Measurements from ENCODE around the gene CFAP20DC. TPM values are rescaled to one million over a fixed set of nuclear protein-coding genes. Genes with fewer than 3 reads are reported as not detected.
"Not testable (repeated sequence)": the region's sequence is repeated elsewhere in the genome, so short reads cannot be mapped to it uniquely, and the experiment has no call there.

The CFAP20DC gene
- total and polyA plus RNA-seq, 5 donors = 0.14 to 0.28 (median 0.18) TPM; not detected in 1

DNA sequence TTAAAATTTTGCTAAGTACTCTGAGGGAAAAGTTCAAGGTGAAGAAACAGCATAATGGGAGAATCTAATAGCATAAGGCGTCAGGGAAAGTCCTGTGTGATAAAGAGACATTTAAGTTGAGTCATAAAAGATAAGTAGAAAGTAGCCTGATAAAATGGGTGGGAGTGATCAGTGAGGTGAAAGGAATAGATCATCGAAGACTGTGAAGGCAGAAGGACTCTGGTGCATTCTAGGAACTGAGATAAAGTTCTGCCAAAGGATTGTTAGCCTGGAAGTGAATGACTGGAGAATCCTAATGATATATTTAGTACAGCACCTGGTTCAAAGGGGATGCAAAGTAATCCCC is 149.9 kb downstream of the CFAP20DC start:
- Histone ChIP-seq H3K4me1 (ENCODE audit: control insufficient read depth, insufficient read depth, low read length) (peaks cover 6% of the 10 kb centered on the region), H3K9me3 (ENCODE audit: control insufficient read depth, low read length) (no peaks in the 10 kb centered on the region), H3K27me3 (ENCODE audit: control insufficient read depth, insufficient read depth) (no peaks in the 10 kb centered on the region), H3K27ac (ENCODE audit: low read length) (no peak overlapping the region), H3K4me3 (ENCODE audit: low read length) (no peak overlapping the region)
- ATAC-seq (peak in 1 of 2 donors; percentile 74), DNase-seq (no peak)
- WGBS = 14% methylated on average over 2 of the region's 2 CpGs
- intact Hi-C loops (cut with DNase I) = no loop called here

DNA sequence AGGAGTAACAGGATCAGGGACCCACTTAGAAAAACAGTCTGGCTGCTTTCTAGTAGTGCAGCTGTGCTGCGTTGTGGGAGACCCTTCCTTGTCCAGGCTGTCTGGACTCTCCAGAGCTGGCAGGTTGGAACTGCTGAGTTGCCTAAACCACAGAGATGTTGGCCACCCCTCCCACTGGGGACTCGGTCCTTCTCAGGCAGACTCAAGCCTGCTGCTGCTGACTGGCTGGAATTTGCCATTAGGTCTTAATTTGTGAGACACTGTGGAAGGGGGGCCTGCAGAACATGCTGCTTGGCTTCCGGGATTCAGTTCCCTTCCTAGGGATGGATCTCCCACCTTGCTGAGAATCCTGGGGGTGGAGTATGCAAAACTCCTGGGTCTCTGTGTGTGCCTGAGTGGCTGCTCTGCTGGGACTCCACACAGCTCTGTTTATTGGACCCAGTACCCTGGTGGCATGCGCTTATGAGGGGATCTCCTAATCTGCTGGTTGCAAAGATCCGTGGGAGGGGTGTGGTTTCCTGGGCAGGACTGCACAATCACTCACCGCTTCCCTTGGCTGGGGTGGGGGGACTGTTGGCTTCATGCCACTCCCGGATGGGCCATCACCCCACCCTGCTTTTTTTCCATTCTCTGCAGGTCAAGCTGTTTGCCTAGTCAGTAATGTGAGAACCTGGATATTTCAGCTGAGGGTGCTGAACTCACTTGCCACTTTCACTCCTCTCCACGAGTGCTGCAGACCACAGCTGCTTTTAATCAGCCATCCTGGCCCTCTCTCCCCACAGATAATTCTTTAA is 150.5 kb downstream of the CFAP20DC start:
- peak overlapping the region; percentile 30 for H3K27ac ChIP-seq (ENCODE audit: low read length)
- peaks cover 6% of the 10 kb centered on the region for H3K4me1 ChIP-seq (ENCODE audit: control insufficient read depth, insufficient read depth, low read length)
- ATAC-seq (peak; percentile 92 to 99), DNase-seq (peak; percentile 78 to 82 (median 81))
- intact Hi-C loops (cut with DNase I) = no loop called here
- no peaks in the 10 kb centered on the region for H3K9me3 ChIP-seq (ENCODE audit: control insufficient read depth, low read length)
- WGBS = 13% methylated on average over 8 of the region's 8 CpGs
- no peaks in the 10 kb centered on the region for H3K27me3 ChIP-seq (ENCODE audit: control insufficient read depth, insufficient read depth)
- no peak overlapping the region for H3K4me3 ChIP-seq (ENCODE audit: low read length)

DNA sequence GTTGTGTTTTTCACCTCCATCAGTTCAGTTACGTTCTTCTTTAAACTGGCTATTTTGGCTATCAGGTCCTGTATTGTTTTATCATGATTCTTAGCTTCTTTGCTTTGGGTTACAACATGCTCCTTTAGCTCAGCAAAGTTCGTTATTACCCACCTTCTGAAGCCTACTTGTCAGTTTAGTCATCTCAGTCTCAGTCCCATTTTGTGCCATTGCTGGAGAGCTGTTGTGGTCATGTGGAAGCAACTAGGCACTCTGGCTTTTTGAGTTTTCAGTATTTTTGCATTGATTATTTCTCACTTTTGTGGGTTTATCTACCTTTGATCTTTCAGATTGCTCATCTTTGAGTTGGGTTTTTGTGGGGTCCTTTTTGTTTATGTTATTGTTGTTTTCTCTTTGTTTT is 151.3 kb downstream of the CFAP20DC start:
- Histone ChIP-seq H3K9me3 (ENCODE audit: control insufficient read depth, low read length) (no peaks in the 10 kb centered on the region), H3K27ac (ENCODE audit: low read length) (no peak overlapping the region), H3K4me1 (ENCODE audit: control insufficient read depth, insufficient read depth, low read length) (peaks cover 6% of the 10 kb centered on the region), H3K27me3 (ENCODE audit: control insufficient read depth, insufficient read depth) (no peaks in the 10 kb centered on the region), H3K4me3 (ENCODE audit: low read length) (no peak overlapping the region)
- WGBS = 91% methylated on average over 2 of the region's 2 CpGs
- no peak for DNase-seq
- intact Hi-C loops (cut with DNase I) = no loop called here
- ATAC-seq = no peak

DNA sequence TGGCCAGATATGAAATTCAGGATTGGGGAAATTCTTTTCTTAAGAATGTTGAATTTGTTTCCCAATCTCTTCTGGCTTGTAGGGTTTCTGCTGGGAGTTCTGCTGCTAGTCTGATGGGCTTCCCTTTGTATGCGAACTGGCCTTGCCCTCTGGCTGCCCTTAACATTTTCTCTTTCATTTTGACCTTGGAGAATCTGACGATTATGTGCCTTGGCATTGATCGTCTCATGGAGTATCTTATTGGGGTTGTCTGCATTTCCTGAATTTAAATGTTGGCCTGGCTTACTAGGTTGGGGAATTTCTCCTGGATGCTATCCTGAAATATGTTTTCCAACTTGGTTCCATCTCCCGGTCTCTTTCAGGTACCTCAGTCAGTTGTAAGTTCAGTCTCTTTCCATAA is 152.2 kb downstream of the CFAP20DC start:
- H3K9me3 ChIP-seq (ENCODE audit: control insufficient read depth, low read length) = no peaks in the 10 kb centered on the region
- ATAC-seq = no peak
- DNase-seq = no peak
- H3K4me1 ChIP-seq (ENCODE audit: control insufficient read depth, insufficient read depth, low read length) = peaks cover 6% of the 10 kb centered on the region
- no peak overlapping the region for H3K27ac ChIP-seq (ENCODE audit: low read length)
- 48% methylated on average over 4 of the region's 4 CpGs for WGBS
- H3K27me3 ChIP-seq (ENCODE audit: control insufficient read depth, insufficient read depth) = no peaks in the 10 kb centered on the region
- no peak overlapping the region for H3K4me3 ChIP-seq (ENCODE audit: low read length)
- intact Hi-C loops (cut with DNase I) = no loop called here

DNA sequence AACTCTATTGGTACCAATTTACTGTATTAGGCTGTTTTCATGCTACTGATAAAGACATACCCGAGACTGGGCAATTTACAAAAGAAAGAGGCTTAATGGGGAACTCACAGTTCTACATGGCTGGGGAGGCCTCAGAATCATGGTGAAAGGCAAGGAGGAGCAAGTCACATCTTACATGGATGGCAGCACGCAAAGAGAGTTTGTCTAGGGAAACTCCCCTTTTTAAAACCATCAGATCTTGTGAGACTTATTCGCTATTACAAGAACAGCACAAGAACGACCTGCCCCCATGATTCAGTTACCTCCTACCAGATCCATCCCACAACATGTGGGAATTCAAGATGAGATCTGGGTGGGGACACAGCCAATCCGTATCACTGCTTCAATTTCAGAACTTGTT is 154.1 kb downstream of the CFAP20DC start:
- ATAC-seq; H3K4me1 ChIP-seq (ENCODE audit: control insufficient read depth, insufficient read depth, low read length); H3K9me3 ChIP-seq (ENCODE audit: control insufficient read depth, low read length); H3K27ac ChIP-seq (ENCODE audit: low read length); H3K27me3 ChIP-seq (ENCODE audit: control insufficient read depth, insufficient read depth); DNase-seq; H3K4me3 ChIP-seq (ENCODE audit: low read length); intact Hi-C loops (cut with DNase I): not testable (repeated sequence)
- 95% methylated on average over 5 of the region's 5 CpGs for WGBS

DNA sequence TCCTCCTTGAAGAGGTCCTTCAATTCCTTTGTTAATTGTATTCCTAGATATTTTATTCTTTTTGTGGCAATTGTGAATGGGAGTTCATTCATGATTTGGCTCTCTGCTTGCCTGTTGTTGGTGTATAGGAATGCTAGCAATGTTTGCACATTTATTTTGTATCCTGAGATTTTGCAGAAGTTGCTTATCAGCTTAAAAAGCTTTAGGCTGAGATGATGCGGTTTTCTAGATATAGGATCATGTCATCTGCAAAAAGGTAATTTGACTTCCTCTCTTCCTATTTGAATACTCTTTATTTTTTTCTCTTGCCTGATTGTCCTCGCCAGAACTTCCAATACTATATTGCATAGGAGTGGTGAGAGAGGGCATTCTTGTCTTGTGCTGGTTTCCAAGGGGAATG is 157.3 kb downstream of the CFAP20DC start:
- H3K4me1 ChIP-seq (ENCODE audit: control insufficient read depth, insufficient read depth, low read length); DNase-seq; H3K9me3 ChIP-seq (ENCODE audit: control insufficient read depth, low read length); H3K27me3 ChIP-seq (ENCODE audit: control insufficient read depth, insufficient read depth); intact Hi-C loops (cut with DNase I); H3K4me3 ChIP-seq (ENCODE audit: low read length); H3K27ac ChIP-seq (ENCODE audit: low read length); ATAC-seq: not testable (repeated sequence)
- WGBS = 69% methylated on average over 2 of the region's 2 CpGs

DNA sequence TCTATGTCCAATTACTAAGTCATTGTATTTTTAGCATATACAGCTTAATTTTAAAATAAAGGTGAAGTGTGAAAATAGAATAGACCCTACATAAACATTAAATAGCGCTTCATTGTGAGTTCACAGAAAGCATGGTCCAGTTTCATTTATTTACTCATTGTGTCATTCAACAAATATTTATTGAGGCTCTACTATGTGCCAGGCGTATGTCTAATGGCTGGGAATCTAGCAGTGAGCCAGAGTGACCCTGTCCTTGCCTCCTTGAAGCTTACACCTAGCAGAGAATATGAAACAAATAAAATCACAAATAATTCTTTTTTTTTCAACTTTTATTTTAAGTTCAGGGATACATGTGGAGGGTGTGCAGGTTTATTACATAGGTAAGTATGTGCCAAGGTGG is 161.7 kb downstream of the CFAP20DC start:
- Histone ChIP-seq H3K27ac (ENCODE audit: low read length) (no peak overlapping the region), H3K4me3 (ENCODE audit: low read length) (no peak overlapping the region), H3K9me3 (ENCODE audit: control insufficient read depth, low read length) (no peaks in the 10 kb centered on the region), H3K27me3 (ENCODE audit: control insufficient read depth, insufficient read depth) (no peaks in the 10 kb centered on the region), H3K4me1 (ENCODE audit: control insufficient read depth, insufficient read depth, low read length) (no peaks in the 10 kb centered on the region)
- DNase-seq (no peak), ATAC-seq (no peak)
- 87% methylated on average over 2 of the region's 2 CpGs for WGBS
- intact Hi-C loops (cut with DNase I) = no loop called here

DNA sequence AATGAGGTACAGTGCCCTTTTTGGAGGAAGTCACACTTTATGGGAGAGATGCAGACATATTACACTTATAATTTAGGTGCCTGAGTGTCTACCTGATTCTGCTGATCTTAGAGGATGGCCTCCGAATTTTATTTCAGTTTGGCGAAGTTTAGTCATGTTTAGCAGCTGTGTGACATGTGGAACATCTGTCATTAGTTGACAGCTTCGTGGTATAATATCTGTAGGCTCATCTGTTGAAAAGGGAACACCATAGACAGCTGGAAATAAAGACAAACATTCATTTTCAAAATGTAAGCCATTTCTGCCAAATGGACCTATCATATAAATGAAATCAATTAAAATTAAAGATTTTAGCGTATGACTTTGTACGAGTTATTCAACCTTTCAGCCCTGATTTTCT is 165.4 kb downstream of the CFAP20DC start:
- intact Hi-C loops (cut with DNase I) = no loop called here
- no peaks in the 10 kb centered on the region for H3K9me3 ChIP-seq (ENCODE audit: control insufficient read depth, low read length)
- no peaks in the 10 kb centered on the region for H3K4me1 ChIP-seq (ENCODE audit: control insufficient read depth, insufficient read depth, low read length)
- ATAC-seq (no peak), DNase-seq (no peak)
- H3K4me3 ChIP-seq (ENCODE audit: low read length) = no peak overlapping the region
- no peaks in the 10 kb centered on the region for H3K27me3 ChIP-seq (ENCODE audit: control insufficient read depth, insufficient read depth)
- H3K27ac ChIP-seq (ENCODE audit: low read length) = no peak overlapping the region
- 78% methylated on average over 5 of the region's 5 CpGs for WGBS

DNA sequence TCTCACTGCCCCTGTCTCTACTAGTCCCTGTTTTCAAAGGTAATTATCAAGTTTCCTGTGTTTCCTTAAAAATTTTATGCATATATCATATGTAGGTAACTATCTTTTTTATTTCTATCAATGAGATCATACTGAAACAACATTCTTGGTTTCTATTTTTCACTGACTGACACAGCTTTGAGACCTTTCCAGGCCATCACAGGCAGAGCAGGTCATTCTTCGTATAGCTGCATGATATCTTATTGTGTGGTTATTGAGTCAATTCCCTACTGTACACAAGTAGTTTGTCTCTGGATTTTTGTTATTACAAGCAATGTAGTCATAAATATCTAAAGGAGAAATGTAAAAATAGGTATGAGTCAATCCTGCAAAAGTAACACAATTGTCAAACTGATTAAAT is 169.6 kb downstream of the CFAP20DC start:
- Histone ChIP-seq H3K4me1 (ENCODE audit: control insufficient read depth, insufficient read depth, low read length) (no peaks in the 10 kb centered on the region), H3K9me3 (ENCODE audit: control insufficient read depth, low read length) (no peaks in the 10 kb centered on the region), H3K27me3 (ENCODE audit: control insufficient read depth, insufficient read depth) (no peaks in the 10 kb centered on the region), H3K4me3 (ENCODE audit: low read length) (no peak overlapping the region), H3K27ac (ENCODE audit: low read length) (no peak overlapping the region)
- DNase-seq (no peak), ATAC-seq (no peak)
- intact Hi-C loops (cut with DNase I) = no loop called here
- 57% methylated on average over 1 of the region's 1 CpG for WGBS

DNA sequence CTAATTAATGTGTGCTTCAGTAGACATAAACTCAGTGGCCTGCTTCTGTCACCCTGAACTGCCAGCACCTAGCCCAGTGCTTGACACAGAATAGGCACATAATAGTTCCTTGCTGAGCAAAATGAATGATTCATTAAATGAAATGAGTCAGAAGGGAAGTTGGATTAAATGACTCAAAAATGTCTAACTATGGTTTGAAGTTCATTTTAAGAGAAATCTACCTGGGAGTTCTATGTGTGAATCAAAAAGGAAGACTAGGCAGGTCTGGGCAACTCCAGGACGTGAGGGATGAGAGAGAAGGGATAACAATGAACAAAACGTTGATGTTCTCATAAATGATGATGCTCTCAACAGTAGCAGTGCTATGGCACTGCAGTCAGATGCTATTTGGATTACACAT is 175.0 kb downstream of the CFAP20DC start:
- 69% methylated on average over 2 of the region's 2 CpGs for WGBS
- intact Hi-C loops (cut with DNase I) = no loop called here

DNA sequence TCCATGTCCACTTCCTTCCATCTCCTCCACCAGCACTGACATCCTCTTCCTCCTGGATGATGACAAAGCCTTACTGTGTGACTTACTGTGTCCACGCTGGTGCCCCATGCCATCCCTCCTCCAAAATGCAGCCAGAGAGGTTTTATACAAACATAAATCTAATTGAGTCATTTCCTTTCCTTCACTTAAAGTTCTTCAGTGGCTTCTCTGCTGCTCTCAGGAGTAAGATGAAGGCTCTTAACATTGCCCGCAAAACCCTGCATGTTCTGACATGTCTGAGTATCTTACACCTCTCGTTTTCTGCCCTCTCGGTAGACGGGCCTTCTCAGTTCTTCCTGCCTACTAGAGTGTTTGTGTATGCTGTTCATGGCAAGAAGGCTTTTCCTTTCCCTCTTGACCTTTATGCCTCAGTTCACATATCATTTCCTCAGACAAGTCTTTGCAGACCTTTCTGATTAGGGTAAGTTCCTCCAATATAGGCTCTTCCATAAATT is 175.5 kb downstream of the CFAP20DC start:
- no peak overlapping the region for H3K27ac ChIP-seq (ENCODE audit: low read length)
- intact Hi-C loops (cut with DNase I) = no loop called here
- ATAC-seq (no peak), DNase-seq (no peak)
- H3K4me1 ChIP-seq (ENCODE audit: control insufficient read depth, insufficient read depth, low read length) = no peaks in the 10 kb centered on the region
- no peaks in the 10 kb centered on the region for H3K9me3 ChIP-seq (ENCODE audit: control insufficient read depth, low read length)
- no peaks in the 10 kb centered on the region for H3K27me3 ChIP-seq (ENCODE audit: control insufficient read depth, insufficient read depth)
- no peak overlapping the region for H3K4me3 ChIP-seq (ENCODE audit: low read length)
- WGBS = 74% methylated on average over 5 of the region's 5 CpGs

More for the DNA sequence above, 175.0 kb downstream of the CFAP20DC start:
- Histone ChIP-seq H3K27me3 (ENCODE audit: control insufficient read depth, insufficient read depth) (no peaks in the 10 kb centered on the region), H3K4me1 (ENCODE audit: control insufficient read depth, insufficient read depth, low read length) (no peaks in the 10 kb centered on the region), H3K4me3 (ENCODE audit: low read length) (no peak overlapping the region), H3K27ac (ENCODE audit: low read length) (no peak overlapping the region), H3K9me3 (ENCODE audit: control insufficient read depth, low read length) (no peaks in the 10 kb centered on the region)
- DNase-seq = no peak
- no peak for ATAC-seq

Measured in right cardiac atrium (tissue), 5 donors.